ENCODE measurements around the gene EFEMP1.

Gene EFEMP1

DNA sequence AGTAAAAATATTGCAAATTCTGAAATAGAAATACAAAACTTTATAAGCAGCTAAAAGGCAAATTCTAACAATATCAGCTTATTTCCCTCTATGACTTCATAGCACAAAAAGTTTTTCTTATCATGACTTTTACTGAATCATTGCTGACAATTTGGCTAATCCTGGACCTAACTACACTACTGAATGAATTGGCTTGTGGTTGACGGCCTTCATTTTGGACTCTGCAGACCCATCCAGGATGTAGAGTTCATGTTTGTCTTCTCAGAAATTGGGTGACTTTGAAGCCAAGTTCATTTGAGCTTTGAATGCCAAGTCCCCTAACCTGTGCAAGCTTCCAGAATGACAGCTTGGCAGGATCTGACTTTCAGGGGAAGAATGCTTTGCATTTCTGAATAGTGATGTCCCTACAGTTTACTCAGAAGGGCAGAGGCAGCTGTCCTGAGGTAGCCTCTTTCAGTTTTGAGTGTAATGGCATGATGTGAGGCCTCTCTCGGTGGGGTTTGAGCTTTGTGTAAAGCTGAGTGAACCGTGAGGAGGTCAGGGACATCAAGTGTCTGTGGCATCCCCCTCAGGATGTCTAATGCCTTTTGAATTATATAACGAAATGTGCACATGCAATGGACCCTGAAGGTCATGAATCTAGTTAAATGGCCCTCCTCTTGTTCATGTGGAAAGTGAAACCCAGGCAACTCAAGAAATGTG is 48.0 kb downstream of the EFEMP1 start:
- H3K4me1 ChIP-seq (ENCODE audit: control insufficient read depth, insufficient read depth, low read length): no peaks in the 10 kb centered on the region
- no peaks in the 10 kb centered on the region for H3K9me3 ChIP-seq (ENCODE audit: control insufficient read depth, low read length)
- no peaks in the 10 kb centered on the region for H3K36me3 ChIP-seq (ENCODE audit: control insufficient read depth, insufficient read depth, low read length)
- no peak overlapping the region for H3K4me3 ChIP-seq (ENCODE audit: insufficient read depth, low read depth, low read length)
- no peak overlapping the region for H3K27ac ChIP-seq (ENCODE audit: insufficient read depth, low read depth, low read length, poor library complexity, severe bottlenecking)
- 82 to 85% methylated on average over 4 of the region's 4 CpGs for WGBS, 2 experiments
- H3K27me3 ChIP-seq (ENCODE audit: control insufficient read depth, insufficient read depth, low read length, poor library complexity, severe bottlenecking): no peaks in the 10 kb centered on the region

- Histone ChIP-seq H3K27ac (ENCODE audit: insufficient read depth, low read depth, low read length, poor library complexity, severe bottlenecking) (no peak overlapping the region), H3K9me3 (ENCODE audit: control insufficient read depth, low read length) (no peaks in the 10 kb centered on the region), H3K36me3 (ENCODE audit: control insufficient read depth, insufficient read depth, low read length) (no peaks in the 10 kb centered on the region), H3K4me1 (ENCODE audit: control insufficient read depth, insufficient read depth, low read length) (no peaks in the 10 kb centered on the region), H3K27me3 (ENCODE audit: control insufficient read depth, insufficient read depth, low read length, poor library complexity, severe bottlenecking) (no peaks in the 10 kb centered on the region), H3K4me3 (ENCODE audit: insufficient read depth, low read depth, low read length) (no peak overlapping the region)
- 100% methylated on average over 1 of the region's 2 CpGs; no CpG with 5 or more reads in 1 of the 2 experiments for WGBS, 2 experiments
Observed at GRCh38 chr2:55874338-55874737, 49.2 kb downstream of the EFEMP1 start.

DNA sequence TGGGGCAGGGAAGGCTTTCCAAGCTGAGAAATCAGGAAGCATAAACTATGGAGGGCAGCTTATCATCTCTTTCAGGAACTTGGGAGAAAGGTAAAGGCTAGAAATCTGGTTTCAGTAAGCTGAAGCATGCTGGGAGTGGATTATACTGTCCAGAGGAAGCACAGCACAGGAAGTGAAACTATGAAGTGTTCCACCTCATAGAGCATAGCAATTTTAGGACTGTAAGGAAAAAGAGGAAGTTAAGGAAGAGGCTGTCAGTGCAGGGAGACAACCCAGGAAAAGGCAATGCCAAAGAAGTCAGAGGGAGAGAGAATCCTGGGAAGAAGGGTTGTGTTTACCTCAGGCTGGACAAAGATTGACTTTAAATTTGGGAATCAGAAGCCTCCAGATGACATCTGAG is 51.9 kb downstream of the EFEMP1 start:
- H3K27ac ChIP-seq (ENCODE audit: insufficient read depth, low read depth, low read length, poor library complexity, severe bottlenecking): no peak overlapping the region
- no peaks in the 10 kb centered on the region for H3K4me1 ChIP-seq (ENCODE audit: control insufficient read depth, insufficient read depth, low read length)
- H3K36me3 ChIP-seq (ENCODE audit: control insufficient read depth, insufficient read depth, low read length): no peaks in the 10 kb centered on the region
- no peak overlapping the region for H3K4me3 ChIP-seq (ENCODE audit: insufficient read depth, low read depth, low read length)
- no peaks in the 10 kb centered on the region for H3K9me3 ChIP-seq (ENCODE audit: control insufficient read depth, low read length)
- no peaks in the 10 kb centered on the region for H3K27me3 ChIP-seq (ENCODE audit: control insufficient read depth, insufficient read depth, low read length, poor library complexity, severe bottlenecking)

DNA sequence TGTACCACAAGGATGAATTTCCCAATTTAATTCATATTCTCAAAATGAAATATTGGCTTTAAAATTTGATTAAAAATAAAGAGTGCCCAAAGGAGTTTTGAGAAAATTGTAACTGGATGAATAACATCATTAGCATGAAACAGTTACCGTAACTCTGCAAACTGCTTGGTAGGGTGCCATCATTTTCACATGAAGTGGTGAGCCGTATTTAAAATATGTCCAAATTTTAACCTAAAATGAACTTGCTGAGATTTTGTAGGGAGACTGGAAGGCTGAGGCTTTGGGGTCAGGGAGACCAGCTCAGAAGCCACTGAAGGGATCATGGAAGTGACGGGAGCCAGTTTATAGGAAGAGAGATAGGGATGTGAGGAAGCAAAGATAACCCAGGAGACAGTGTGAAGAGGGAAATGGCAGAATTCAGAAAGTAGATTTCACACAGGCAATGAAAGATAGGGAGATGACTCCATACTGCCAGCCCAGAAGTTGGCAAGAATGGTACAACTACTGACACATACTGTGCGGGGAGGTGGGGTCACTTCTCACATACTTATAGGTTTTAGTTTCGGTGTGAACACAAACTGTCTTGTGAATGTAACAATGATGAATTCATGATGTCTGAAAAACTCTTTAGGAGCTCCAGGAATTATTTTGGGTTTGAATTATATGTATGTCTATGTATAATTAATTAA is 53.8 kb downstream of the EFEMP1 start:
- Histone ChIP-seq H3K4me1 (ENCODE audit: control insufficient read depth, insufficient read depth, low read length) (no peaks in the 10 kb centered on the region), H3K9me3 (ENCODE audit: control insufficient read depth, low read length) (no peaks in the 10 kb centered on the region), H3K36me3 (ENCODE audit: control insufficient read depth, insufficient read depth, low read length) (no peaks in the 10 kb centered on the region), H3K4me3 (ENCODE audit: insufficient read depth, low read depth, low read length) (no peak overlapping the region), H3K27me3 (ENCODE audit: control insufficient read depth, insufficient read depth, low read length, poor library complexity, severe bottlenecking) (no peaks in the 10 kb centered on the region), H3K27ac (ENCODE audit: insufficient read depth, low read depth, low read length, poor library complexity, severe bottlenecking) (no peak overlapping the region)
- 94 to 100% methylated on average over 5 of the region's 5 CpGs for WGBS, 2 experiments

GRCh38 chr2:55865096-55865835 is 58.3 kb downstream of the EFEMP1 start:
- Histone ChIP-seq H3K27me3 (ENCODE audit: control insufficient read depth, insufficient read depth, low read length, poor library complexity, severe bottlenecking) (no peaks in the 10 kb centered on the region), H3K27ac (ENCODE audit: insufficient read depth, low read depth, low read length, poor library complexity, severe bottlenecking) (no peak overlapping the region), H3K4me1 (ENCODE audit: control insufficient read depth, insufficient read depth, low read length) (no peaks in the 10 kb centered on the region), H3K9me3 (ENCODE audit: control insufficient read depth, low read length) (no peaks in the 10 kb centered on the region), H3K36me3 (ENCODE audit: control insufficient read depth, insufficient read depth, low read length) (no peaks in the 10 kb centered on the region), H3K4me3 (ENCODE audit: insufficient read depth, low read depth, low read length) (no peak overlapping the region)
- 76 to 100% methylated on average over 1 of the region's 2 CpGs for WGBS, 2 experiments

GRCh38 chr2:55864351-55865084 is 59.1 kb downstream of the EFEMP1 start:
- Histone ChIP-seq H3K36me3 (ENCODE audit: control insufficient read depth, insufficient read depth, low read length) (no peaks in the 10 kb centered on the region), H3K27ac (ENCODE audit: insufficient read depth, low read depth, low read length, poor library complexity, severe bottlenecking) (no peak overlapping the region), H3K4me3 (ENCODE audit: insufficient read depth, low read depth, low read length) (no peak overlapping the region), H3K9me3 (ENCODE audit: control insufficient read depth, low read length) (no peaks in the 10 kb centered on the region), H3K4me1 (ENCODE audit: control insufficient read depth, insufficient read depth, low read length) (no peaks in the 10 kb centered on the region), H3K27me3 (ENCODE audit: control insufficient read depth, insufficient read depth, low read length, poor library complexity, severe bottlenecking) (no peaks in the 10 kb centered on the region)
- 87 to 88% methylated on average over 6 of the region's 6 CpGs for WGBS, 2 experiments

DNA sequence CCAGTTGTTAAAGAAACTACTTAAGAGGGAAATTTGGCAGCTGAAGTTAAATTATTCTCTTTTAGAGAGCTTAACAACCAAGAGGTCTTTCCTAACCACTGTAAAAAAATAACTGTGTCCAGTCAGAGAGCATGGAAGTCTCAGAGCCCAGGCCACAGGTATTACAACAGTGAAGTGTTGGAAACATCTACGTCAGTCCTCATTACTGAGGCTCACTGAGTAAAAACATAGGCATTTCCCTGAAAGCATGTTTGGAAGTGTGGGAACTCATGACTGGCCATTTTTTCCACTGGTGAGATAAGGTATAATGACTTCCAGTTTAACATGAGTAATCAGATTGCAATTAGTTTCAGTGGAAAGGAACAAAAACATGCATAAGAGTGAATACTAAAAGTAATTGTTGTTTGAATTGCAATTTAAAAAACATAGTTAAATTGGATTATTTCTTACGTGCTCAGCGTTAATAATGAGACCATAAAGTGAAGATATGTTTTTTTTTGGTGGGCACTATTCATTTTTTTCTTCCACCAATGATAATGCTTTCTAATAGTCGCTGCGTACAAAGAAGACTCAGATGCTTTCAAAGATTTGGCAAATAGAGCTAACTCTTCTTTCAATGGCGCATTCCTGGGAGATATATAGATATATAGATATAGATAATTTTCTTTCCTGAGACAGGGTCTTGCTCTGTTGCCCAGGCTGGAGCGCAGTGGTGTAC is 60.8 kb downstream of the EFEMP1 start:
- H3K4me3 ChIP-seq (ENCODE audit: insufficient read depth, low read depth, low read length): no peak overlapping the region
- no peaks in the 10 kb centered on the region for H3K9me3 ChIP-seq (ENCODE audit: control insufficient read depth, low read length)
- H3K4me1 ChIP-seq (ENCODE audit: control insufficient read depth, insufficient read depth, low read length): no peaks in the 10 kb centered on the region
- no peak overlapping the region for H3K27ac ChIP-seq (ENCODE audit: insufficient read depth, low read depth, low read length, poor library complexity, severe bottlenecking)
- WGBS, 2 experiments: 93 to 96% methylated on average over 3 to 6 of the region's 7 CpGs
- H3K27me3 ChIP-seq (ENCODE audit: control insufficient read depth, insufficient read depth, low read length, poor library complexity, severe bottlenecking): no peaks in the 10 kb centered on the region
- H3K36me3 ChIP-seq (ENCODE audit: control insufficient read depth, insufficient read depth, low read length): no peaks in the 10 kb centered on the region

DNA sequence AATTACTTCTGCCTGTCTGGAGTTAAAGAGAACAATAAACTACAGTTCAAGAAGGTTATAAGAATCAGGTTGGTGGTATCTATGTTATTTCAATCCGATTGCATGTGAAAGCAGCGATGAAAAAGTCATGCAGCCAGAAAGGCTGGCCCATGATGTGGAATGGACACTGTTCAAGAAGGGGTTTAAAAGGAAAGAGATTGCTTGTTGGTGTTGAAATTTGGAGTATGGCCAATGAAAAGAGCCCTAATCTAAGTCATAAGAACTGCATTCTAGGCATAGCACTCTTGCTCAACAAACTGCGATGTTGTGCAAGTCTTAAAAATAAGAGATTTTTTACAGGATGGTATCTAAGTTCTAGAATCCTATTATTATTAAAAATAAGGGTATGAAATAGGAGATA is 61.3 kb downstream of the EFEMP1 start:
- whole genome bisulfite sequencing, 2 experiments: 98% methylated on average over 3 of the region's 3 CpGs
- Histone ChIP-seq H3K27me3 (ENCODE audit: control insufficient read depth, insufficient read depth, low read length, poor library complexity, severe bottlenecking) (no peaks in the 10 kb centered on the region), H3K27ac (ENCODE audit: insufficient read depth, low read depth, low read length, poor library complexity, severe bottlenecking) (no peak overlapping the region), H3K4me1 (ENCODE audit: control insufficient read depth, insufficient read depth, low read length) (no peaks in the 10 kb centered on the region), H3K4me3 (ENCODE audit: insufficient read depth, low read depth, low read length) (no peak overlapping the region), H3K9me3 (ENCODE audit: control insufficient read depth, low read length) (no peaks in the 10 kb centered on the region), H3K36me3 (ENCODE audit: control insufficient read depth, insufficient read depth, low read length) (no peaks in the 10 kb centered on the region)

DNA sequence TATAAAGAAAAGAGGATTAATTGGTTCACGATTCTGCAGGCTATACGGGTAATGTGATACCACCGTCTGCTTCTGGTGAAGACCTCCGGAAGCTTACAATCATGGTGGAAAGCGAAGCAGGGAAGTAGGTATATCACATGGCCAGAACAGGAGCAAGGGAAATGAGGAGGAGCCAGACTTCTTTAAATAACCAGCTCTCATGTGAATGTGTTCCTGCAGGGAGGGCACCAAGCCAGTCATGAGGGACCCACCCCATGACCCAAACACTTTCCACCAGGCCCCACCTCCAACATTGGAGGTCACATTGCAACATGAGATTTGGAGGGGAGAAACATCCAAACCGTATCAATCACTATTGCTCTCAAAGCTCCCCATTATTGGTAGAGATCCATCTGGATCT is 61.8 kb downstream of the EFEMP1 start:
- H3K9me3 ChIP-seq (ENCODE audit: control insufficient read depth, low read length): no peaks in the 10 kb centered on the region
- no peak overlapping the region for H3K27ac ChIP-seq (ENCODE audit: insufficient read depth, low read depth, low read length, poor library complexity, severe bottlenecking)
- WGBS, 2 experiments: 95% methylated on average over 6 of the region's 6 CpGs
- H3K4me3 ChIP-seq (ENCODE audit: insufficient read depth, low read depth, low read length): no peak overlapping the region
- H3K27me3 ChIP-seq (ENCODE audit: control insufficient read depth, insufficient read depth, low read length, poor library complexity, severe bottlenecking): no peaks in the 10 kb centered on the region
- H3K36me3 ChIP-seq (ENCODE audit: control insufficient read depth, insufficient read depth, low read length): no peaks in the 10 kb centered on the region
- no peaks in the 10 kb centered on the region for H3K4me1 ChIP-seq (ENCODE audit: control insufficient read depth, insufficient read depth, low read length)
